Brain microvascular endothelial cell (primary cell): ENCODE data around the gene EOLA2.
A peak's percentile ranks its signal among the peaks of the same experiment; 100 is the strongest.

Source experiments
- DNase-seq: peaks from one replicate; pipeline ENCODE4 v3.0.0-alpha.2; 2020
- H3K27ac ChIP-seq: fragments of 250-450 bp; sonication (Bioruptor Pico); 2 replicates; pipeline ENCODE4 v1.5.1; 2020; ENCODE audit warnings: mild to moderate bottlenecking, moderate library complexity
- H3K27me3 ChIP-seq: fragments of 250-450 bp; sonication (Bioruptor Pico); replicated peaks from 2 replicates; pipeline ENCODE4 v1.5.1; 2020; ENCODE audit warnings: mild to moderate bottlenecking
- H3K36me3 ChIP-seq: fragments of 250-450 bp; sonication (Bioruptor Pico); replicated peaks from 2 replicates; pipeline ENCODE4 v1.5.1; 2020; ENCODE audit warnings: mild to moderate bottlenecking
- H3K4me3 ChIP-seq: 2 replicates; pipeline ENCODE4 v1.5.1; 2011; ENCODE audit warnings: low read depth, mild to moderate bottlenecking, control low read depth, low read length, moderate library complexity
- in situ Hi-C: cut with HindIII; loops from 2 replicates; pipeline ENCODE4 v1.10.0; 2017; ENCODE audit warnings: low sequenced_read_pairs, low pct_ligation_motif_present
- TF ChIP-seq, protein P1 (sequence below): IDR thresholded peaks from 2 replicates; pipeline ENCODE4 v1.5.1; 2011; ENCODE audit warnings: low read depth, mild to moderate bottlenecking, moderate library complexity, low read length, control low read depth, inconsistent platforms; ENCODE audit errors: missing control alignments

The EOLA2 gene

GRCh38 chrX:149962859-149963757, 24.8 kb upstream of the EOLA2 start:
- peak; percentile 53 for DNase-seq
- H3K27me3 ChIP-seq = no peaks in the 10 kb centered on the region
- TF ChIP-seq, protein P1, sequence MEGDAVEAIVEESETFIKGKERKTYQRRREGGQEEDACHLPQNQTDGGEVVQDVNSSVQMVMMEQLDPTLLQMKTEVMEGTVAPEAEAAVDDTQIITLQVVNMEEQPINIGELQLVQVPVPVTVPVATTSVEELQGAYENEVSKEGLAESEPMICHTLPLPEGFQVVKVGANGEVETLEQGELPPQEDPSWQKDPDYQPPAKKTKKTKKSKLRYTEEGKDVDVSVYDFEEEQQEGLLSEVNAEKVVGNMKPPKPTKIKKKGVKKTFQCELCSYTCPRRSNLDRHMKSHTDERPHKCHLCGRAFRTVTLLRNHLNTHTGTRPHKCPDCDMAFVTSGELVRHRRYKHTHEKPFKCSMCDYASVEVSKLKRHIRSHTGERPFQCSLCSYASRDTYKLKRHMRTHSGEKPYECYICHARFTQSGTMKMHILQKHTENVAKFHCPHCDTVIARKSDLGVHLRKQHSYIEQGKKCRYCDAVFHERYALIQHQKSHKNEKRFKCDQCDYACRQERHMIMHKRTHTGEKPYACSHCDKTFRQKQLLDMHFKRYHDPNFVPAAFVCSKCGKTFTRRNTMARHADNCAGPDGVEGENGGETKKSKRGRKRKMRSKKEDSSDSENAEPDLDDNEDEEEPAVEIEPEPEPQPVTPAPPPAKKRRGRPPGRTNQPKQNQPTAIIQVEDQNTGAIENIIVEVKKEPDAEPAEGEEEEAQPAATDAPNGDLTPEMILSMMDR = peak; percentile 76
- in situ Hi-C loops = no loop called here
- H3K4me3 ChIP-seq = no peak overlapping the region
- no peaks in the 10 kb centered on the region for H3K36me3 ChIP-seq
- H3K27ac ChIP-seq = no peak overlapping the region

GRCh38 chrX:149962010-149962409, 23.7 kb upstream of the EOLA2 start:
- in situ Hi-C loops = no loop called here
- TF ChIP-seq, protein P1 = no peak
- Histone ChIP-seq H3K4me3 (no peak overlapping the region), H3K36me3 (no peaks in the 10 kb centered on the region), H3K27ac (no peak overlapping the region), H3K27me3 (no peaks in the 10 kb centered on the region)
- DNase-seq = no peak

DNA sequence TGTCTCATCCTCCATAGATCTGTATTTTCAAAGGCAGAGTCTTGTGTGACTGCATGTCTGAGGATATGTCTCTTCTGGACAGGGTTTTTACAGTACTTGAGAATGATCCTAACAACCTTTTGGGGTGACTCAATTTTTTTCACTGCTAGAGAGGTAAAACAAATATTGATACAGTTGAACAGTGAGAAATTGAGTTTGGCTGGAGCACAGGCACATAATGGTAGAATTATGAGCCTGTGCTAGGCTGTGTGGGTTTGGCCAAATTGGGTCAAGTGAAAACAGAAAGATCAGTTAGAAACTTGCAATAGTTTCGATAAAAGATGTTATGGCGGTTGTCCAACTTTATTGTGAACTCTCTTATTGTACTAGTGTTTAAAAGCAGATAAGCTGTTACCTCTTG, 23.3 kb upstream of the EOLA2 start:
- Histone ChIP-seq H3K36me3 (no peaks in the 10 kb centered on the region), H3K27me3 (no peaks in the 10 kb centered on the region), H3K4me3 (no peak overlapping the region), H3K27ac (no peak overlapping the region)
- TF ChIP-seq, protein P1 = no peak
- DNase-seq = no peak
- in situ Hi-C loops = no loop called here

DNA sequence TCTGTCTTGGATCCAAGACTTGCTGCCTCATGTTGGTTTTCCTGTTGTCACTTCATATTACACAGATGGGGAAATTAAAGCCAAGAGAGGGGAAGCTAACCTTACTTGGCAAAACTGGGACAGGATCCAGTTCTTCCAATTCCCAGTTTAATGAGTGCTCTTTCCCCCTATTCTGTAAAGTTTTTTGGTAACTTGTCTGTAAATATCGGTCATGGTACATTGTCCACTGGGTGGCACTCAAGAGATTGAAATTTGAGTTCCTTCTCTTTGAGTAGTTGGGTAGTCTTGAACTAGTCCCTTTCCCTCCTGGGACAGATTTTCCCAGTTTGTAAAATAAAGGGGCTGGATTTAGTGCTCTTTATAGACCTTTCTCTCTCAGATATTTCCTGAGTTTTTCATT, 12.4 kb upstream of the EOLA2 start:
- in situ Hi-C loops = no loop called here
- TF ChIP-seq, protein P1 = peak; percentile 42
- H3K27ac ChIP-seq = no peak overlapping the region
- no peak overlapping the region for H3K4me3 ChIP-seq
- no peaks in the 10 kb centered on the region for H3K27me3 ChIP-seq
- no peaks in the 10 kb centered on the region for H3K36me3 ChIP-seq
- DNase-seq = peak; percentile 50

- Histone ChIP-seq H3K27ac (no peak overlapping the region), H3K4me3 (no peak overlapping the region), H3K27me3 (no peaks in the 10 kb centered on the region), H3K36me3 (no peaks in the 10 kb centered on the region)
- TF ChIP-seq, protein P1 = no peak
- in situ Hi-C loops = no loop called here
- no peak for DNase-seq
Measured at GRCh38 chrX:149949743-149950436, 11.6 kb upstream of the EOLA2 start.
